ENCODE results near the gene FSIP1.

- no peak for TF ChIP-seq CTCF (IDR thresholded peaks at IDR 0.05)
- TF ChIP-seq POLR2AphosphoS5 (IDR thresholded peaks at IDR 0.05): peak; percentile 54
- TF ChIP-seq POLR2A (IDR thresholded peaks at IDR 0.05): peak in 1 of 2 donors; percentile 20
- no peak for TF ChIP-seq EP300 (IDR thresholded peaks at IDR 0.05)
Measured at GRCh38 chr15:39582977-39583595, 199.6 kb downstream of the FSIP1 start.

All from gastroesophageal sphincter (tissue), 3 donors.